GM18873 (cell line): ENCODE data around the gene RPL32.
"Not testable (repeated sequence)": the region's sequence is repeated elsewhere in the genome, so short reads cannot be mapped to it uniquely, and the experiment has no call there.

Experiments
- ATAC-seq: cut with Tn5 transposase; IDR thresholded peaks from one replicate; pipeline ENCODE4 v1.9.1; 2021; ENCODE audit warnings: mild to moderate bottlenecking, moderate library complexity, moderate number of reproducible peaks; ENCODE audit not compliant: unreplicated experiment, low FRiP score

Gene RPL32

GRCh38 chr3:12868039-12869034 is 27.0 kb upstream of the RPL32 start:
- ATAC-seq: no peak

GRCh38 chr3:12866836-12867235 is 25.5 kb upstream of the RPL32 start:
- ATAC-seq: no peak

GRCh38 chr3:12865271-12865670 is 23.9 kb upstream of the RPL32 start:
- ATAC-seq: no peak

GRCh38 chr3:12862387-12862786 is 21.0 kb upstream of the RPL32 start:
- no peak for ATAC-seq

- ATAC-seq: no peak
These were observed 20.2 kb upstream of the RPL32 start for GRCh38 chr3:12861611-12862010.

- ATAC-seq: no peak
These were observed 18.5 kb upstream of the RPL32 start for GRCh38 chr3:12859840-12860239.

- ATAC-seq: no peak
These were observed 15.3 kb upstream of the RPL32 start for GRCh38 chr3:12856626-12857025.

GRCh38 chr3:12854565-12854964 is 13.2 kb upstream of the RPL32 start:
- ATAC-seq: no peak

- not testable (repeated sequence) for ATAC-seq
These were observed 12.5 kb upstream of the RPL32 start for GRCh38 chr3:12853847-12854246.

GRCh38 chr3:12852201-12852600 is 10.8 kb upstream of the RPL32 start:
- no peak for ATAC-seq

GRCh38 chr3:12845811-12846210 is 4.4 kb upstream of the RPL32 start:
- no peak for ATAC-seq

GRCh38 chr3:12842469-12842868 is 1.1 kb upstream of the RPL32 start:
- ATAC-seq: no peak

- no peak for ATAC-seq
These were observed 584 bp upstream of the RPL32 start for GRCh38 chr3:12841970-12842328.

- ATAC-seq: peak; percentile 15
These were observed 695 bp downstream of the RPL32 start for GRCh38 chr3:12840591-12841148.

GRCh38 chr3:12840148-12840547 is 1.2 kb downstream of the RPL32 start:
- ATAC-seq: not testable (repeated sequence)

- ATAC-seq: no peak
These were observed 2.0 kb downstream of the RPL32 start for GRCh38 chr3:12839156-12839946.

- no peak for ATAC-seq
These were observed 3.0 kb downstream of the RPL32 start for GRCh38 chr3:12838179-12838965.

GRCh38 chr3:12837295-12837986 is 3.9 kb downstream of the RPL32 start:
- ATAC-seq: no peak

- no peak for ATAC-seq
These were observed 6.2 kb downstream of the RPL32 start for GRCh38 chr3:12835052-12835665.
